ENCODE results near the gene MYOZ2.

Gene MYOZ2

GRCh38 chr4:119212234-119212963 lies 76.8 kb downstream of the MYOZ2 start, which contains the start of gene USP53:
Gene USP53, plus strand, starts transcription at chr4:119212713. Its CDS starts 27,047 bp downstream, at chr4:119239760.
- H2AFZ ChIP-seq (ENCODE audit: low read depth, low read length, severe bottlenecking): peak within 1 kb of the TSS; percentile 91
- no peaks in the 10 kb centered on the region for H3K79me2 ChIP-seq (ENCODE audit: insufficient read depth, low read length)
- no peaks in the 10 kb centered on the region for H3K9me2 ChIP-seq (replicated peaks; ENCODE audit: insufficient read depth, low read length)
- no peak for TF ChIP-seq EZH2phosphoT487 (conservative IDR thresholded peaks at IDR 0.05; ENCODE audit: low read length)
- TF ChIP-seq CTCF (IDR thresholded peaks at IDR 0.05; ENCODE audit: insufficient read depth, low read length, poor library complexity, severe bottlenecking): no peak
- peak within 1 kb of the TSS; percentile 73 for H3K4me3 ChIP-seq (ENCODE audit: insufficient read depth, low read length, poor library complexity, severe bottlenecking)
- no peaks in the 10 kb centered on the region for H3K9me3 ChIP-seq (ENCODE audit: insufficient read depth, low read length)
- peak within 1 kb of the TSS; percentile 42 for H3K27ac ChIP-seq (ENCODE audit: low read depth, low read length)
- no peaks in the 10 kb centered on the region for H4K20me1 ChIP-seq (ENCODE audit: low read depth, low read length)
- no peaks in the 10 kb centered on the region for H3K27me3 ChIP-seq (ENCODE audit: low read length)
- no peaks in the 10 kb centered on the region for H3K36me3 ChIP-seq (ENCODE audit: low read length)
- H3F3A ChIP-seq (ENCODE audit: insufficient read depth): no peaks in the 10 kb centered on the region
- H3K9ac ChIP-seq (ENCODE audit: low read length): peak within 1 kb of the TSS; percentile 65
- H3K4me2 ChIP-seq (ENCODE audit: low read depth, low read length, poor library complexity, severe bottlenecking): peak within 1 kb of the TSS; percentile 75

- Histone ChIP-seq H3K9ac (ENCODE audit: low read length) (peak overlapping the region; percentile 65), H3K9me2 (replicated peaks; ENCODE audit: insufficient read depth, low read length) (no peaks in the 10 kb centered on the region), H3K79me2 (ENCODE audit: insufficient read depth, low read length) (no peaks in the 10 kb centered on the region), H3K9me3 (ENCODE audit: insufficient read depth, low read length) (no peaks in the 10 kb centered on the region), H3K4me2 (ENCODE audit: low read depth, low read length, poor library complexity, severe bottlenecking) (peak overlapping the region; percentile 75), H3K36me3 (ENCODE audit: low read length) (no peaks in the 10 kb centered on the region), H4K20me1 (ENCODE audit: low read depth, low read length) (no peaks in the 10 kb centered on the region), H3K27me3 (ENCODE audit: low read length) (no peaks in the 10 kb centered on the region), H2AFZ (ENCODE audit: low read depth, low read length, severe bottlenecking) (peak overlapping the region; percentile 47), H3F3A (ENCODE audit: insufficient read depth) (no peaks in the 10 kb centered on the region), H3K27ac (ENCODE audit: low read depth, low read length) (peak overlapping the region; percentile 42), H3K4me3 (ENCODE audit: insufficient read depth, low read length, poor library complexity, severe bottlenecking) (peak overlapping the region; percentile 73)
- TF ChIP-seq CTCF (IDR thresholded peaks at IDR 0.05; ENCODE audit: insufficient read depth, low read length, poor library complexity, severe bottlenecking): no peak
- no peak for TF ChIP-seq EZH2phosphoT487 (conservative IDR thresholded peaks at IDR 0.05; ENCODE audit: low read length)
Observed at GRCh38 chr4:119212964-119213606, 77.5 kb downstream of the MYOZ2 start.

GRCh38 chr4:119218093-119218492 lies 82.5 kb downstream of the MYOZ2 start:
- Histone ChIP-seq H4K20me1 (ENCODE audit: low read depth, low read length) (no peaks in the 10 kb centered on the region), H3K4me2 (ENCODE audit: low read depth, low read length, poor library complexity, severe bottlenecking) (no peak overlapping the region), H3F3A (ENCODE audit: insufficient read depth) (no peaks in the 10 kb centered on the region), H3K9me2 (replicated peaks; ENCODE audit: insufficient read depth, low read length) (no peaks in the 10 kb centered on the region), H3K4me3 (ENCODE audit: insufficient read depth, low read length, poor library complexity, severe bottlenecking) (no peak overlapping the region), H3K36me3 (ENCODE audit: low read length) (no peaks in the 10 kb centered on the region), H3K27me3 (ENCODE audit: low read length) (no peaks in the 10 kb centered on the region), H3K9ac (ENCODE audit: low read length) (no peak overlapping the region), H2AFZ (ENCODE audit: low read depth, low read length, severe bottlenecking) (no peak overlapping the region), H3K9me3 (ENCODE audit: insufficient read depth, low read length) (no peaks in the 10 kb centered on the region), H3K79me2 (ENCODE audit: insufficient read depth, low read length) (no peaks in the 10 kb centered on the region), H3K27ac (ENCODE audit: low read depth, low read length) (no peak overlapping the region)
- TF ChIP-seq EZH2phosphoT487 (conservative IDR thresholded peaks at IDR 0.05; ENCODE audit: low read length): no peak
- TF ChIP-seq CTCF (IDR thresholded peaks at IDR 0.05; ENCODE audit: insufficient read depth, low read length, poor library complexity, severe bottlenecking): no peak

Data from SU-DHL-6 (cell line).